ES-I3 (cell line): Measurements from ENCODE around the gene LENG9.
"Not testable (repeated sequence)": the region's sequence is repeated elsewhere in the genome, so short reads cannot be mapped to it uniquely, and the experiment has no call there.

Source experiments
- H3K36me3 ChIP-seq: 2 replicates; pipeline ENCODE4 v1.6.1; 2013; ENCODE audit warnings: mild to moderate bottlenecking, low read length, control low read depth, moderate library complexity; ENCODE audit not compliant: insufficient read depth
- H3K4me1 ChIP-seq: 2 replicates; pipeline ENCODE4 v1.6.1; 2013; ENCODE audit warnings: mild to moderate bottlenecking, control low read depth, low read length; ENCODE audit not compliant: insufficient read depth
- H3K9ac ChIP-seq: 2 replicates; pipeline ENCODE4 v1.6.1; 2013; ENCODE audit warnings: low read depth, mild to moderate bottlenecking, low read length, moderate library complexity
- H3K9me3 ChIP-seq: 2 replicates; pipeline ENCODE4 v1.6.1; 2013; ENCODE audit warnings: mild to moderate bottlenecking, low read length, moderate library complexity; ENCODE audit not compliant: control insufficient read depth, insufficient read depth

LENG9 gene

GRCh38 chr19:54470276-54470887 lies 6.8 kb upstream of the LENG9 start:
- Histone ChIP-seq H3K9me3 (no peaks in the 10 kb centered on the region), H3K9ac (peak overlapping the region; percentile 57; the same call in 1 of the 2 replicates)

GRCh38 chr19:54469496-54469934 lies 5.9 kb upstream of the LENG9 start:
- no peaks in the 10 kb centered on the region for H3K36me3 ChIP-seq
- no peak overlapping the region for H3K9ac ChIP-seq
- H3K4me1 ChIP-seq, result peaks cover 13% of the 10 kb centered on the region
- no peaks in the 10 kb centered on the region for H3K9me3 ChIP-seq

More at GRCh38 chr19:54470276-54470887, 6.8 kb upstream of the LENG9 start:
- H3K4me1 ChIP-seq, result peaks cover 13% of the 10 kb centered on the region
- H3K36me3 ChIP-seq, result no peaks in the 10 kb centered on the region

- H3K36me3 ChIP-seq, H3K9ac ChIP-seq, H3K9me3 ChIP-seq: not testable (repeated sequence)
- peaks cover 13% of the 10 kb centered on the region; the same call in 1 of the 2 replicates for H3K4me1 ChIP-seq
Observed at GRCh38 chr19:54466110-54466480, 2.5 kb upstream of the LENG9 start.

- H3K9me3 ChIP-seq, result no peaks in the 10 kb centered on the region
- H3K36me3 ChIP-seq, result no peaks in the 10 kb centered on the region
- H3K9ac ChIP-seq, result peak overlapping the region; percentile 28; the same call in 1 of the 2 replicates
- peaks cover 13% of the 10 kb centered on the region; the same call in 1 of the 2 replicates for H3K4me1 ChIP-seq
Observed at GRCh38 chr19:54465426-54466109, 2.0 kb upstream of the LENG9 start.

GRCh38 chr19:54464630-54465425 lies 1.2 kb upstream of the LENG9 start:
- H3K9me3 ChIP-seq, result no peaks in the 10 kb centered on the region
- peaks cover 11% of the 10 kb centered on the region; the same call in 1 of the 2 replicates for H3K4me1 ChIP-seq
- no peaks in the 10 kb centered on the region for H3K36me3 ChIP-seq
- peak overlapping the region; percentile 98 for H3K9ac ChIP-seq

GRCh38 chr19:54464044-54464629 lies 559 bp upstream of the LENG9 start:
- Histone ChIP-seq H3K9ac (peak overlapping the region; percentile 98), H3K36me3 (no peaks in the 10 kb centered on the region), H3K4me1 (peaks cover 7% of the 10 kb centered on the region; the same call in 1 of the 2 replicates), H3K9me3 (no peaks in the 10 kb centered on the region)

- H3K4me1 ChIP-seq, result peaks cover 7% of the 10 kb centered on the region; the same call in 1 of the 2 replicates
- H3K9ac ChIP-seq, result peak overlapping the region; percentile 98
- no peaks in the 10 kb centered on the region; the same call in none of the 2 replicates for H3K36me3 ChIP-seq
- no peaks in the 10 kb centered on the region for H3K9me3 ChIP-seq
Observed at GRCh38 chr19:54462655-54463530, 685 bp downstream of the LENG9 start.

GRCh38 chr19:54462047-54462654 lies 1.4 kb downstream of the LENG9 start:
- Histone ChIP-seq H3K9me3 (no peaks in the 10 kb centered on the region), H3K4me1 (peaks cover 7% of the 10 kb centered on the region; the same call in 1 of the 2 replicates), H3K9ac (peak overlapping the region; percentile 98), H3K36me3 (peaks cover 3% of the 10 kb centered on the region)

GRCh38 chr19:54461613-54462012 lies 2.0 kb downstream of the LENG9 start:
- Histone ChIP-seq H3K4me1 (peaks cover 7% of the 10 kb centered on the region; the same call in 1 of the 2 replicates), H3K36me3 (peaks cover 6% of the 10 kb centered on the region), H3K9me3 (no peaks in the 10 kb centered on the region), H3K9ac (0 out of 2 replicates have a peak overlapping the region, but pooled peaks have one; percentile 98)

- Histone ChIP-seq H3K9ac (no peak overlapping the region), H3K9me3 (no peaks in the 10 kb centered on the region), H3K4me1 (peaks cover 7% of the 10 kb centered on the region; the same call in 1 of the 2 replicates), H3K36me3 (peaks cover 6% of the 10 kb centered on the region)
Observed at GRCh38 chr19:54461210-54461609, 2.4 kb downstream of the LENG9 start.

- H3K9me3 ChIP-seq, result no peaks in the 10 kb centered on the region
- H3K36me3 ChIP-seq, result peaks cover 6% of the 10 kb centered on the region
- H3K4me1 ChIP-seq, result peaks cover 7% of the 10 kb centered on the region; the same call in 1 of the 2 replicates
- no peak overlapping the region for H3K9ac ChIP-seq
Observed at GRCh38 chr19:54460230-54461005, 3.2 kb downstream of the LENG9 start.
